Smooth muscle cell of the coronary artery (primary cell): ENCODE measurements around the gene APOL2. TPM values are rescaled to one million over a fixed set of nuclear protein-coding genes. Genes with fewer than 3 reads are reported as not detected.

Source experiments
- total RNA-seq: library from RNA; depleted of rRNA; stranded (reverse); fragments of >200 nt; gene quantifications from 2 replicates; pipeline ENCODE4 v1.2.3, GENCODE V29; 2014; ENCODE audit warnings: low replicate concordance

APOL2 gene
- total RNA-seq = 49.6 and 53.1 TPM in 2 replicates

DNA sequence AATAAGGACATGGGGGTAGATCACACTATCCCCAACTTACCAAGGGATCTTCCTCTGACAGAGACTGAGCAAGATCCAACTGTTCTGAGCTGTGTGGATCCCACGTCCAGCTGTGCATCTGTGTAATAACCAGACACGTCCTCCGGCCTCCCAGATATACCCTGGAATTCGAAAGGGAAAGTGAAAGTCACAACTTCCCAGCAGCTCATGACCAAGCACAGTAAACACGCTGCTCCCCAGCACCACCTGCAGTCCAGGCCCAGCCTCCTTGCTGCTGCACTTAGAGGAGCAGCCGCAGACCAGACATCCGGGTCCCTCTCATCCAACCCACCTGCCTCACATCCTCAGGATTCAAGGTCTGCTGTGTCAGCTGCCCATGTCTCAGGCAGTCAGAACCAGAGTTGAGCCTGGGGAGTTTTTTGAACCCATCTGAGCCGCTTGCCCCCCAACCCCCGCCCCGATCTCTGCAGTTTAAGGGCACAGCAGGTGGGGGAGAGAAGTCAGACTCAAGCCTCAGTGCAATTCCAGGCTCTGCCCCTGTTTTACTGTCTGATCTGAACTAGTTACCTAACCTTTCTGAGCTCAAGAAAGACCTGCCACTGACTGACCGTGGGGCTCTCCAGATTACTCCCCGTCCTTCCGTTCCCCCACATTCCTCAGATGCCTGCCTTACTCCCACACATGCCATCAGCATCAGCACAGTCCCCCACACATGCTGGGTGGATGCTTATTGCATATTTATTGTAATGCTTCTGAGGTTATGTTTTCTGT is at the start of gene APOL2:
APOL2 (minus strand) TSS at position 127 of the 771 bp plus-strand sequence. CDS start 6,365 bp downstream, outside the sequence.

DNA sequence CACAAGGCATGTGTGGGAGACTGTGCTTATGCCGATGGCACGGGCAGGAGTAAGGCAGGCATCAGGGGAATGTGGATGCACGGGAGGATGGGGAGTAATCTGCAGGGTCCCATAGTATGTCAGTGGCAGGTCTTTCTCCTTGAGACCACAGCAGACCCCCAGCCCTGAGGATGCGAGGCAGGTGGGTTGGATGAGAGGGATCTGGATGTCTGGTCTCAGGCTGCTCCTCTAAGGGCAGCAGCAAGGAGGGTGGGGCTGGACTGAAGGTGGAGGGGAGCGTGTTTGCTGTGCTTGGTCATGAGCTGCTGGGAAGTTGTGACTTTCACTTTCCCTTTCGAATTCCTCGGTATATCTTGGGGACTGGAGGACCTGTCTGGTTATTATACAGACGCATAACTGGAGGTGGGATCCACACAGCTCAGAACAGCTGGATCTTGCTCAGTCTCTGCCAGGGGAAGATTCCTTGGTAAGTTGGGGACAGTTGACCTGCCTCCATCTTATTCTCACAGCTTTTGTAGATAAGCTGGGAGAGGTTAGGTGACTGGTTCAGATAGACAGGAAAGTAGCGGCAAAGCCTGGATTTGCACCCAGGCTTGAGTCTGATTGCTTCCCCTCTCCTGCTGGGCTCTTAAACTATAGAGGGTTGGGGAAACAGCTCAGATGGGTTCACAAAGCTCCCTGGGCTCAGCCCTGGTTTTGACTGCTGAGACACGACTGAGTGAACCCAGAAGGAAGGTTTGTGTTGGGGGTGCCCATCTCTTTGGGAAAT is 13.6 kb upstream of the APOL2 start, which contains the start of gene APOL1:
APOL1 (plus strand) TSS at position 380 of the 769 bp plus-strand sequence. CDS start 1,823 bp downstream, outside the sequence.

GRCh38 chr22:36201630-36202319 is 37.6 kb downstream of the APOL2 start, which contains the start of gene APOL4:
Gene APOL4, minus strand, starts transcription at chr22:36201809. Its CDS starts 75 bp downstream, at chr22:36201734.

Other genes with a start within 250 kb of the APOL2 start
- gene RBFOX2, start 210.7 kb downstream of the APOL2 start, total RNA-seq = 155 and 161 TPM in 2 replicates
- gene APOL3, start 78.8 kb downstream of the APOL2 start, total RNA-seq = 5.3 and 32.9 TPM in 2 replicates
- gene APOL4, start 37.7 kb downstream of the APOL2 start, total RNA-seq = 2.4 and 6.2 TPM in 2 replicates
- 12.0 and 45.5 TPM in 2 replicates for gene APOL1, start 13.6 kb upstream of the APOL2 start, total RNA-seq
- 686 and 1,062 TPM in 2 replicates for gene MYH9, start 148.4 kb upstream of the APOL2 start, total RNA-seq
- gene TXN2, start 242.1 kb upstream of the APOL2 start, total RNA-seq = 26.5 and 57.7 TPM in 2 replicates